B cell (primary cell): ENCODE results near the gene WDFY4. TPM values are rescaled to one million over a fixed set of nuclear protein-coding genes. Genes with fewer than 3 reads are reported as not detected.

Experiments
- ATAC-seq: fragments of 200-7000 bp; cut with Tn5 transposase; one replicate; pipeline ENCODE4 v1.10.0; 2021; ENCODE audit warnings: low read depth, mild to moderate bottlenecking, moderate number of reproducible peaks, moderate library complexity
- CTCF ChIA-PET: fragments of 350-600 bp; sonication (Branson Sonifier 250); formaldehyde crosslinking; loops from one replicate; lab custom pipeline; 2021; ENCODE audit warnings: antibody characterized with exemption, inconsistent platforms; lab: Charles Lee
- POLR2A ChIA-PET: fragments of 350-600 bp; sonication (Branson Sonifier 250); formaldehyde crosslinking; loops from one replicate; lab custom pipeline; 2021; ENCODE audit warnings: antibody characterized with exemption; lab: Charles Lee
- DNase-seq: peaks from one replicate; pipeline ENCODE4 v3.0.0; 2013
- H2AFZ ChIP-seq: 2 replicates; pipeline ENCODE4 v1.6.1; 2012; ENCODE audit warnings: mild to moderate bottlenecking, low read depth, low read length; ENCODE audit not compliant: insufficient read depth, poor library complexity, severe bottlenecking
- H3K27ac ChIP-seq, 2 donors: 1 replicate in 1 of 2; 2 replicates in 1 of 2; pipeline ENCODE4 v1.5.1; 2012 to 2013; ENCODE audit warnings: low read length in 2 of 2, mild to moderate bottlenecking in 2 of 2, moderate library complexity in 1 of 2
- H3K27me3 ChIP-seq, 4 experiments: fragments of 200-600 bp in 1 of 4; sonication (generic) in 1 of 4; replicated peaks in 1 of 4; 1 replicate in 2 of 4; 2 replicates in 2 of 4; pipeline versions ENCODE4 v1.6.1 to v1.7.0; 2013 to 2016; ENCODE audit warnings: low read length in 3 of 4, mild to moderate bottlenecking in 2 of 4, mixed read lengths in 1 of 4, moderate library complexity in 1 of 4; ENCODE audit not compliant: insufficient read depth in 4 of 4, control insufficient read depth in 3 of 4; ENCODE audit errors: control extremely low read depth in 1 of 4
- H3K36me3 ChIP-seq, 2 experiments: replicated peaks in 1 of 2; 1 replicate in 1 of 2; 2 replicates in 1 of 2; pipeline versions ENCODE4 v1.6.1 to v1.7.1; 2013; ENCODE audit warnings: low read length in 1 of 2; ENCODE audit not compliant: insufficient read depth in 2 of 2, control insufficient read depth in 1 of 2; ENCODE audit errors: control extremely low read depth in 1 of 2, extremely low read depth in 1 of 2
- H3K4me1 ChIP-seq, 2 donors: fragments of 200-600 bp in 1 of 2; sonication (generic) in 1 of 2; 1 replicate in 1 of 2; 2 replicates in 1 of 2; pipeline versions ENCODE4 v1.5.1 to v1.6.1; 2013 to 2017; ENCODE audit warnings: low read length in 2 of 2; ENCODE audit not compliant: control insufficient read depth in 2 of 2, insufficient read depth in 2 of 2
- H3K4me2 ChIP-seq: replicated peaks from 2 replicates; pipeline ENCODE3; 2012; ENCODE audit warnings: mild to moderate bottlenecking, low read depth, low read length; ENCODE audit not compliant: poor library complexity, severe bottlenecking
- H3K4me3 ChIP-seq, 5 experiments: fragments of 200-600 bp in 1 of 5; sonication (generic) in 1 of 5; 1 replicate in 3 of 5; 2 replicates in 2 of 5; pipeline versions ENCODE4 v1.5.1 to v1.7.0; 2011 to 2016; ENCODE audit warnings: low read length in 4 of 5, mild to moderate bottlenecking in 4 of 5, low read depth in 2 of 5, control low read depth in 1 of 5, moderate library complexity in 1 of 5; ENCODE audit not compliant: insufficient read depth in 1 of 5; ENCODE audit errors: control extremely low read depth in 1 of 5, extremely low read depth in 1 of 5
- H3K79me2 ChIP-seq: fragments of 200-600 bp; sonication (generic); one replicate; pipeline ENCODE4 v1.6.0; 2016; ENCODE audit warnings: low read length; ENCODE audit not compliant: control insufficient read depth, insufficient read depth
- H3K9ac ChIP-seq: fragments of 200-600 bp; sonication (generic); 2 replicates; pipeline ENCODE4 v1.6.1; 2017; ENCODE audit warnings: mild to moderate bottlenecking, low read length, moderate library complexity
- H3K9me3 ChIP-seq, 3 donors: one replicate each; pipeline versions ENCODE4 v1.6.1 to v1.7.1; 2013; ENCODE audit warnings: low read length in 2 of 3; ENCODE audit not compliant: control insufficient read depth in 2 of 3, insufficient read depth in 1 of 3; ENCODE audit errors: control extremely low read depth in 1 of 3
- H4K20me1 ChIP-seq: 2 replicates; pipeline ENCODE4 v1.6.0; 2012; ENCODE audit warnings: mild to moderate bottlenecking, low read length; ENCODE audit not compliant: insufficient read depth, control insufficient read depth, poor library complexity, severe bottlenecking
- H3K27ac Mint-ChIP-seq: one replicate; pipeline ENCODE4 v1.8.0; 2021; ENCODE audit warnings: mixed read lengths
- H3K27me3 Mint-ChIP-seq: one replicate; pipeline ENCODE4 v1.8.0; 2021; ENCODE audit warnings: mixed read lengths
- H3K4me1 Mint-ChIP-seq: one replicate; pipeline ENCODE4 v1.8.0; 2021; ENCODE audit warnings: mixed read lengths
- H3K4me3 Mint-ChIP-seq: one replicate; pipeline ENCODE4 v1.8.0; 2021; ENCODE audit warnings: mixed read lengths
- H3K9me3 Mint-ChIP-seq: one replicate; pipeline ENCODE4 v1.8.0; 2022; ENCODE audit warnings: mixed read lengths; ENCODE audit not compliant: insufficient read depth
- CTCF ChIP-seq: fragments of 200-600 bp; IDR thresholded peaks from one replicate; pipeline ENCODE4 v1.8.0; 2022; ENCODE audit warnings: antibody characterized with exemption, mild to moderate bottlenecking
- EZH2 ChIP-seq: IDR thresholded peaks from 2 replicates; pipeline ENCODE4 v1.6.1; 2012; ENCODE audit warnings: borderline replicate concordance, low read depth, mild to moderate bottlenecking, moderate library complexity, low read length; ENCODE audit not compliant: insufficient read depth, poor library complexity, severe bottlenecking
- WGBS: methylation state at CpG from one replicate; pipeline ENCODE4 v1.1.5; 2013; ENCODE audit warnings: missing lambda C conversion rate; ENCODE audit not compliant: insufficient coverage; 5-methylcytosine and 5-hydroxymethylcytosine counted together
- intact Hi-C: fragments of 100-400 bp; cut with micrococcal nuclease; formaldehyde crosslinking; loops from one replicate; pipeline ENCODE4 v1.10.0; 2022
- polyA plus RNA-seq: library from polyadenylated mRNA; depleted of rRNA; stranded (reverse); fragments of >200 nt; gene quantifications from 2 replicates; pipeline ENCODE4 v1.2.3, GENCODE V29; 2012
- total RNA-seq, 2 donors: library from RNA; stranded (reverse); fragments of 120-200 nt in 1 of 2; gene quantifications; 1 replicate in 1 of 2; 2 replicates in 1 of 2; pipeline versions ENCODE4 v1.2.3 to v1.2.4, GENCODE V29; 2013 to 2022

Gene WDFY4
- total and polyA plus RNA-seq, 2 donors (not counting 1 experiment from before 2014, with no cell fraction given): 262 to 560 TPM

- POLR2A ChIA-PET: no interaction called here
- peak overlapping the region in 1 of 2 donors; percentile 57 for H3K27ac ChIP-seq
These were observed 22.8 kb downstream of the WDFY4 start for GRCh38 chr10:48707472-48707871.

GRCh38 chr10:48708144-48708543, 23.5 kb downstream of the WDFY4 start:
- Histone ChIP-seq H3K9ac (no peak overlapping the region), H2AFZ (no peak overlapping the region), H3K27ac (peak overlapping the region in 1 of 2 donors; percentile 57), H3K36me3 (peaks cover 4 to 83% of the 10 kb centered on the region in 2 experiments), H3K79me2 (peaks cover 98% of the 10 kb centered on the region), H3K27me3 (no peaks in the 10 kb centered on the region), H3K4me3 (no peak overlapping the region), H3K9me3 (no peaks in the 10 kb centered on the region), H3K4me1 (peaks cover 42 to 54% of the 10 kb centered on the region in 2 donors), H3K4me2 (no peak overlapping the region), H4K20me1 (peaks cover 98% of the 10 kb centered on the region)
- no peak for DNase-seq
- ChIA-PET CTCF (interaction anchor here (12.5 kb wide), 1 partner anchor 48 kb away, joined by 193 read pairs; no protein-coding TSS in a partner anchor), POLR2A (no interaction called here)
- no peak overlapping the region for H3K4me3 Mint-ChIP-seq
- H3K9me3 Mint-ChIP-seq: no peaks in the 10 kb centered on the region
- peaks cover 80% of the 10 kb centered on the region for H3K4me1 Mint-ChIP-seq
- peak overlapping the region; percentile 67 for H3K27ac Mint-ChIP-seq
- intact Hi-C loops: no loop called here
- no peaks in the 10 kb centered on the region for H3K27me3 Mint-ChIP-seq
- ATAC-seq: no peak
- TF ChIP-seq CTCF (no peak), EZH2 (no peak)
- WGBS: 92% methylated on average over 3 of the region's 5 CpGs

More at GRCh38 chr10:48707472-48707871, 22.8 kb downstream of the WDFY4 start:
- H4K20me1 ChIP-seq: peaks cover 98% of the 10 kb centered on the region
- Mint-ChIP-seq H3K27ac (peak overlapping the region; percentile 27), H3K9me3 (no peaks in the 10 kb centered on the region), H3K27me3 (no peaks in the 10 kb centered on the region), H3K4me1 (peaks cover 80% of the 10 kb centered on the region), H3K4me3 (peak overlapping the region; percentile 0)
- H3K4me3 ChIP-seq: no peak overlapping the region
- H3K79me2 ChIP-seq: peaks cover 98% of the 10 kb centered on the region
- intact Hi-C loops: no loop called here
- no peaks in the 10 kb centered on the region for H3K9me3 ChIP-seq
- peaks cover 4 to 83% of the 10 kb centered on the region in 2 experiments for H3K36me3 ChIP-seq
- H3K4me1 ChIP-seq: peaks cover 49 to 61% of the 10 kb centered on the region in 2 donors
- no peak for DNase-seq
- peak overlapping the region; percentile 16 for H3K9ac ChIP-seq
- no peak overlapping the region for H2AFZ ChIP-seq
- WGBS: 67% methylated on average over 1 of the region's 2 CpGs
- ATAC-seq: no peak
- no peaks in the 10 kb centered on the region for H3K27me3 ChIP-seq
- H3K4me2 ChIP-seq: no peak overlapping the region
- CTCF ChIA-PET: interaction anchor here (12.5 to 15.9 kb wide), 2 partner anchors 45 to 48 kb away, joined by 193 to 521 read pairs; no protein-coding TSS in a partner anchor
- TF ChIP-seq EZH2 (no peak), CTCF (no peak)
